HG02870 (cell line): ENCODE measurements around the gene ZNF213.

Experiments
- ATAC-seq: cut with Tn5 transposase; IDR thresholded peaks from one replicate; pipeline ENCODE4 v1.9.1; 2021; ENCODE audit warnings: mild to moderate bottlenecking, moderate library complexity; ENCODE audit not compliant: unreplicated experiment

ZNF213 gene

DNA sequence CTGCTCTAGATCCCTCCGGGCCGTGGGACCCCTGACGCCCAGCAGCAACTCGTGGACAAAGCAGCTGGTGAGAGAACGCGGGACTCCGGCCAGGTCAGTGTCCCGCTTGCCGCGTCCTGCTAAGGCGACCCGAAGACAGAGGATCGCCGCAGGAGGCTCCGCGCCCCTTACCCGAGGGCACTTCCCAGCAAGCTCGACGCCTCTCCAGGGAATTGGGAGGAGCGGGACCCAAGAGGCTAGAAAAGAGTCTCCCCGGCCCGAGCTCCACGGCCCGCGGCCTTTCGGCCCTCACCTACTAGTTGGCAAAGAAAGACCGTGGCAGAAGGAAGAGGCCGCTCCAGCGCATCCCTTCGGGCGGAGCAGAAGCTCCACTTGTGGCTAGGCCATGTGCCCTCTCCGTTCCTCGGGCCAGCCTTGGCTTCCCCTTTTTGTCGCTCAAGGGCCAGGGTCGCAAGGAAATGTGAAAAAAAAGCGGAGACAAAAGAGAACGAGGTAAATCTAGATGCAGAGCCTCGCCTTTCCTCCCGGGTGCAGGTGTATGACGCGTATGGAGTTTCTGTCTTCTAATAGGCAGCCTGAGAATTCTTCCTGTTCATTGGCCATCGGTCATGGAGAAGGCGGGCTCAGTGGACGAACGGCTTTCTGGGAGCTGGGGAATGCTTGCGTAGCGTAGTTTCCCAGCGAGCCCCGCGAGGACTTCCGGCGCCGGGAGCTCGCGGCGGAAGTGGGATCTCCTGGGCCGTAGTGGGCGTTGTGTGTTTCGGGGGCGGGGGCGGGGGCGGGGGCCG, at the start of gene ZNF213:
Gene ZNF213, plus strand, starts transcription at position 692 of the 788 bp plus-strand sequence. CDS start 2,252 bp downstream, outside the sequence.
- peak; percentile 93 for ATAC-seq

DNA sequence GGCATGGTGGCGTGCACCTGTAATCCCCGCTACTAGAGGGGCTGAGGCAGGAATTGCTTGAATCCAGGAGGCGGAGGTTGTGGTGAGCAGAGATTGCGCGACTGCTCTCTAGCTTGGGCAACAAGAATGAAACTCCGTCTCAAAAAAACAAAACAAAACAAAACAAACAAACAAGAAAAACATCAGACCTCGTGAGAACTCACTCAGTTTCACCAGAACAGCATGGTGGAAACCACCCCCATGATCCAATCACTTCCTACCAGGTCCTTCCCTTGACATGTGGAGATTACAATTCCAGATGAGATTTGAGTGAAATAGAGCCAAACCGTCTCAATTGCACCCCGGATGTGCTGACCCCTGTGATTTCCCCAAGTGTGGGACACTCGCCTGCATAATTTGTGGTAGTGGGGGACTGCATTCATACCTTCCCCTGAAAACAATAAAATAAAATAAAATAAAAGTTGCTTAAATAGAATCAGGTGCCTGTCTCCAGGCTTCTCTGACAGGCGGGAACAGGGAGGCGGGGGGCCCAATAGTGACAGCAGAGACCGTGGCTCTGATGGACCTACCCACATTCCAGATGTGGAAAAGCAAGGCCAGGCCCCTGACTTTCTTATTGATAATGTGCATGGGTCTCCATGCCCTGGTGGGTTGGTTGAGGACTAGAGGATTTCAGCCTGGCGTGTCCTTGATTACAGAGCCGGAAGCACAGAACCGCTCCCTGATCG, 48.8 kb upstream of the ZNF213 start:
- ATAC-seq = no peak

- no peak for ATAC-seq
Observed at GRCh38 chr16:3086596-3087242, 48.1 kb upstream of the ZNF213 start.

- no peak for ATAC-seq
Observed at GRCh38 chr16:3087243-3088235, 47.3 kb upstream of the ZNF213 start.

DNA sequence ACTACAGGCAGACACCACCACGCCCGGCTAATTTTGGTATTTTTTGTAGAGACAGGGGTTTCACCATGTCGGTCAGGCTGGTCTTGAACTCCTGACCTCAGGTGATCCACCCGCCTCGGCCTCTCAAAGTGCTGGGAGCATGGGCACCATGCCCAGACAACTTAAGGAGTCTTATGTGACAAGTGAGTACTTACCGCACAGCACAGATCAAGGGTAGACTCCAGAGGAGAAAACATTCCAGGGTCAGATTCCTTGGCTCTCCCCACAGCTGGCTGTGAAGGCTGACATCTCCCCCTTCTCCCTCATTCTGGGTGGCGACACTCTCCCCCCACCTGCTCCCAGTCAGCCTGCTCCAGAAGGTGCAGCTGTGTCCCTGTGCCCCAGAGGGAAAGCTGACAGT, 46.4 kb upstream of the ZNF213 start:
- ATAC-seq = no peak

- ATAC-seq = no peak
Observed at GRCh38 chr16:3088925-3089716, 45.7 kb upstream of the ZNF213 start.

DNA sequence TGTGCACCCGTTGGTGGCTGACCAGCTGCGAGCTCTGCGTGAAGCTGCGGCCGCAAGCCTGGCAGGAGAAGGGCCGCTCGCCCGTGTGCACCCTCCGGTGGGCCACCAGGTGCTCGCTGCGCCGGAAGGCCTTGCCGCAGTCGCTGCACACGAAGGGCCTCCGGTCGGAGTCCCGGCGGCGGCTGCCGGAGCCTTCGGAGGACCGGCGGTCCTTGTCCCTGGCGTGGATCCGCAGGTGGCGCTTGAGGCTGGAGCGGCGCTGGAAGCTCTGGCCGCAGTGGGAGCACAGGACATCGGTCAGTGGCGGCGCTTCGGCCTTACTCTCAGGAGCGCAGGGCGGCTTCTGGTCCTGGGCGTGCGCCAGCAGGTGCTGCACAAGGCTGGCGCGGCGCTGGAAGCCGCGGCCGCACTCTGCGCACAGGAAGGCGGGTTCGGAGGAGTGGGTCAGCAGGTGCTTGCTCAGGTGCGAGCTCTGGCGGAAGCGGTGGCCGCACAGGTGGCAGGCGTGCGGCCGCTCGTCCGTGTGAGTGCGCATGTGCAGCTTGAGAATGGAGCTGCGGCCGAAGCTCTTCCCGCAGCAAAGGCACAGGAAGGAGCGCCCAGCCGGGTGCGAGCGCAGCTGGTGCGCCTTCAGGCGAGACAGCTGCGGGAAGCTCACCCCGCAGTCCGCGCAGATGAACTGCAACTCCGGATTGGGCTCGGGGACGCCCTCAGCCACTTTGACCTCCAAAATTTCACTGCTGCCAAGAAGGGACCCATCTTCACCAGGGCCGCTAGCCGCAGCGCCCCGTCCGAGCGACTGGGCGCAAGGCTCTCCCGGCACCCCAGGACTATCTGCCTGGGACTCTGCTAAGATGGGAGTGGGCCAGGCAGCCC, 44.9 kb upstream of the ZNF213 start:
- no peak for ATAC-seq

- no peak for ATAC-seq
Observed at GRCh38 chr16:3091551-3091950, 43.3 kb upstream of the ZNF213 start.

DNA sequence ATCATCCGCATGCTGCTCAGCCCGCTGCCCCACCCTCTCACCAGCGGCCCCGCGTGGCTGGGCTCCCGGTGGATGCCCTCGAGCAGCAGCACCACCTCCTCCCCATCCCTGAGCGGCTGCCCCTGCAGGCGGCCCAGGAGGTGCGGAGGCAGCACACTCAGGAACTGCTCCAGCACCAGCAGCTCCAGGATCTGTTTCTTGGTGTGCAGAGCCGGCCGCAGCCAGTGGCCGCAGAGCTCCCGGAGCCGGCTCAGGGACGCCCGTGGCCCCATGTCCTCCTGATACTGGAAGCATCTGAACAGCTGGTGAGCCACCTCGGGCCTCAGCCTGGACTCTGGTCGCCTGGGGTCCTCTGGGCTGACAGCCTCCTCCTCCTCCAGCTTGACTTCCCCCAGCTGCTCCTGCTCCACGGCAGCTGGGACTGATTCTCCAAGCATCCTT, 42.3 kb upstream of the ZNF213 start:
- ATAC-seq = no peak

- no peak for ATAC-seq
Observed at GRCh38 chr16:3094289-3095027, 40.4 kb upstream of the ZNF213 start.

GRCh38 chr16:3095869-3096268, 39.0 kb upstream of the ZNF213 start:
- peak; percentile 75 for ATAC-seq

GRCh38 chr16:3096362-3096761, 38.5 kb upstream of the ZNF213 start:
- no peak for ATAC-seq

DNA sequence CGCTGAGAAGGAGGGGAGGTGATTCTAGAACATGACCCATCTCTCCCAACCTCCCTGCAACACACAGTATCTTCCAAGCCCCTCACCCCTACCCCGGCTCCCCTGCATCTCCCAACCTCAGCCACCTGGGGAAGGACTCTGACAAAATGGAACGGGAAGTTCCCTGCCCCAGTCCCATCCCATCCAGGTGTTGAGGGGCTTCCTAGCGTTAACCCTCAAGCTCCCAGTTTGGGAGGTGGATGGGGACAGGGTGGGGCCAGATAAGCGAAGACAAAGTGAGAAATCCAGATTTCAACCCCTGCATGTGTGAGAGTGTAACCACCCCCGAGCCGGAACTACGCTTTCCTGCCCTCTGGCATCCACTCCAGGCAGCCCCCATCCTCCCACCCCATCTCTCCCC, 37.6 kb upstream of the ZNF213 start:
- ATAC-seq = no peak

DNA sequence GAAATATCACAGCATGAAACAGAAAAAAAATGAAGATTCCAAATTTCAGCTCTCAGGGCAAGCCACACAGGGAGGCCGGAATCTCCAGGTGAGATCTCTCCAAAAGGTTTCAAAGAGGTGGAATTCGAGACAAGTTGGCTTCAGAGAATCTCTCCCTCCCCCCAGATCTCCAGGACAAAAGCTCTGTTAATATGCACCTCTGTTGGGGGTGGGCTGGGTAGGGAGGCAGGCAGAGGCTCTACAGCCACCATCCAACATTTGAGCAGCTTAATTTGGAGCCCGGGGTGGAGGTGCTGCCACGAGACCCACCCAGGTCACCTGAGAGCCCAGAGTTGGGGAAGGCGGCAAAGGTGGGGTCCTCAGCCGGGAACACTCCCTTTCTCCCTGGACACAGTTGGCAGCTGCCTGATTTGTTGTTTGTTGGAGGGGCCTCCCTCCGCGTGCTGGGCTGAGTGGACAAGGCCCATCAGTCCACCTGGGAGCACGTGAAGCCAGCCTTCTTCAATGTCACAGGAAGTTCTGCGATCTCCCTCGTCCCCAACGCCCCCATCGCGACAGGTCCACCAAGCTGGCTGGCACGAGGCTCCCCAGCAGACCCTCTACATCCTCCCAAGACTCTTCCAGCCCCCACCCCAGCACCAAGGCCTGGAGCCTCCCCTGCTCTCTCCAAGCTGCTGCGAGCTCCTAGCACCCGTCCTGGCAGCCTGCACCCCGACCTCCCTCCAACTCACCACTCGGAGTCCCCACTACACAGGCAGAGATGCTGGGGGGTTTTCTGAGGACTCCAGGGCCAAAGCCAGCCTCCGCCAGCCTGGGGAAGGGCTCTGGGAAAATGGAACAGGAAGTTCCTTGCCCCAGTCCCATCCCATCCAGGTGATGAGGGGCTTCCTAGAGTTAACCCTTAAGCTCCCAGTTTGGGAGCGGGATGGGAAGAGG, 36.1 kb upstream of the ZNF213 start, which contains the start of gene ZSCAN10:
Gene ZSCAN10, minus strand, starts transcription at position 836 of the 936 bp plus-strand sequence. CDS start 6,357 bp downstream, outside the sequence.
- no peak for ATAC-seq

GRCh38 chr16:3099395-3099731, 35.5 kb upstream of the ZNF213 start:
- ATAC-seq = no peak

DNA sequence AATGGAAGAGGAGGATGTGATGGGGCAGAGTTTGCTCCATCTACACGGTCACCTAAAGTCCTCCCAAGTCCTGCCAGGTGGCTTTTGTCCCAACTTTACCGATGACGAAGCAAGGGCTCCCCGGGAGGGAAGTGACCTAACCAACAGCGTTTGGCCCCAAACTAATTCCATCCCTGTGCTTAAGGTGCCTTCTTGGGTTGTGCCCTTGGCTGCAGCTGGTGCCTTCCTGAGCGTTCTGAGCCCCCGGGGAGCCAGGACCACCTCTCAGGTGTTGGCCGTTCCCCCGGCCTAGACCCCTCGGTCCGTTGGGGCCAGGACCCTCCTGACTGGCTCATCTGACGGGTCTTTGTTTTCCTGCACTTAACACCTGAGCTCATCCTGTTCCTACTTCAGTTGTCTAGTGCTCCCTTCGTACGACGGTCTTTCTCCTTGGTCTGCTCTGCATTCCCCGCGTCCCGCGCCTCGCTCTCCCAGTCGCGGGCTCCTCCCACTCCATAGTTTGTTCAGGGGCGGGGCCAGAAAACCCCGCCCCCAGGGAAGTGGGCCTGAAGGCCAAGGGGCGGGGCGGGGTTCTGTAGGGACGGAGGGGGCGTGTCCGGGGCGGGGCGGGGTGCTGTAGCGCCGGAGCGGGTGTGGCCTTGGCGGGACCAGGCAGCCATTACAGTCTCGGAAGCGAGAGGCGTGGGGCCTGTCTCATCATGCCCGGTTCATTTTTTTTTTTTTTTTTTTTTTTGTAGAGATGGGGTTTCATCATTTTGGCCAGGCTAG, 34.9 kb upstream of the ZNF213 start:
- peak; percentile 59 for ATAC-seq
